ENCODE results near the gene MYO7A.

DNA sequence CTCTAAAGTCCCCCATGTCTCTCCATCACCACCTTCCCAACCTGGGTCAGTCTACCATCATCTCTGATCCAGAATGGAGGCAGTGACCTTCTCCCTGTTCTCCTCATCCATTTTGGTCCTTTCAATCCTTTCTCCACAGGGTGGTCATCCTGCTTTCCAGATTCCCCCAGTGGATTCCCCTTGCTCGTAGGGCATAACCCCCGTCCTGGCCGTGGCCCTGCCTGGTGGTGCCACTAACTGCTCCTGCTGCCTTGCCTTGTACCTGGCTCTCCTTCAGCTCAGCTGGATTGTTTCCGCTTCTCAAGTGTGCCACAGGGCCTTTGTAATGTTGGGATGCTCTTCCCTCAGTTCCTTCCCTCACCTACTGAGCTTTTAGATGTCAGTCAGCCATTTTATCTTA is 81.6 kb downstream of the MYO7A start:
- TF ChIP-seq GATA2 (IDR thresholded peaks at IDR 0.05; ENCODE audit: insufficient read depth, insufficient read length, low read depth, low read length), result no peak
- TF ChIP-seq, protein P1, sequence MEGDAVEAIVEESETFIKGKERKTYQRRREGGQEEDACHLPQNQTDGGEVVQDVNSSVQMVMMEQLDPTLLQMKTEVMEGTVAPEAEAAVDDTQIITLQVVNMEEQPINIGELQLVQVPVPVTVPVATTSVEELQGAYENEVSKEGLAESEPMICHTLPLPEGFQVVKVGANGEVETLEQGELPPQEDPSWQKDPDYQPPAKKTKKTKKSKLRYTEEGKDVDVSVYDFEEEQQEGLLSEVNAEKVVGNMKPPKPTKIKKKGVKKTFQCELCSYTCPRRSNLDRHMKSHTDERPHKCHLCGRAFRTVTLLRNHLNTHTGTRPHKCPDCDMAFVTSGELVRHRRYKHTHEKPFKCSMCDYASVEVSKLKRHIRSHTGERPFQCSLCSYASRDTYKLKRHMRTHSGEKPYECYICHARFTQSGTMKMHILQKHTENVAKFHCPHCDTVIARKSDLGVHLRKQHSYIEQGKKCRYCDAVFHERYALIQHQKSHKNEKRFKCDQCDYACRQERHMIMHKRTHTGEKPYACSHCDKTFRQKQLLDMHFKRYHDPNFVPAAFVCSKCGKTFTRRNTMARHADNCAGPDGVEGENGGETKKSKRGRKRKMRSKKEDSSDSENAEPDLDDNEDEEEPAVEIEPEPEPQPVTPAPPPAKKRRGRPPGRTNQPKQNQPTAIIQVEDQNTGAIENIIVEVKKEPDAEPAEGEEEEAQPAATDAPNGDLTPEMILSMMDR (IDR thresholded peaks at IDR 0.05; ENCODE audit: extremely low read depth in 1 of 2, insufficient read depth in 1 of 2, low read depth in 1 of 2, low read length in 2 of 2), result no peak
- TF ChIP-seq, protein P2, sequence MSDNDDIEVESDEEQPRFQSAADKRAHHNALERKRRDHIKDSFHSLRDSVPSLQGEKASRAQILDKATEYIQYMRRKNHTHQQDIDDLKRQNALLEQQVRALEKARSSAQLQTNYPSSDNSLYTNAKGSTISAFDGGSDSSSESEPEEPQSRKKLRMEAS (IDR thresholded peaks at IDR 0.05; ENCODE audit: insufficient read depth, insufficient read length), result no peak
- no peak for TF ChIP-seq POLR2A (IDR thresholded peaks at IDR 0.05; ENCODE audit: low read depth, low read length)
- no peak for TF ChIP-seq POLR2AphosphoS5 (IDR thresholded peaks at IDR 0.05; ENCODE audit: insufficient read depth, low read depth, low read length)
- no peak for TF ChIP-seq EZH2 (IDR thresholded peaks at IDR 0.05; ENCODE audit: borderline replicate concordance, low read depth, low read length, severe bottlenecking)

All from endothelial cell of umbilical vein (primary cell).